ENCODE data around the gene MCTP1.

The MCTP1 gene

GRCh38 chr5:95048628-95049027, 236.3 kb downstream of the MCTP1 start:
- no peak overlapping the region for H3K4me3 ChIP-seq (ENCODE audit: low read depth in 1 of 2, low read length in 2 of 2)
- H3K27ac ChIP-seq (ENCODE audit: low read length) = no peak overlapping the region

GRCh38 chr5:95045181-95045965, 239.5 kb downstream of the MCTP1 start:
- Histone ChIP-seq H3K4me1 (ENCODE audit: control insufficient read depth in 1 of 2, insufficient read depth in 2 of 2, low read length in 2 of 2) (no peaks in the 10 kb centered on the region), H3K36me3 (ENCODE audit: control insufficient read depth in 1 of 2, insufficient read depth in 2 of 2, low read length in 2 of 2) (no peaks in the 10 kb centered on the region), H3K27ac (ENCODE audit: low read length) (no peak overlapping the region), H3K9me3 (ENCODE audit: control insufficient read depth in 1 of 2, low read length in 2 of 2) (no peaks in the 10 kb centered on the region), H3K4me3 (ENCODE audit: low read depth in 1 of 2, low read length in 2 of 2) (no peak overlapping the region), H3K27me3 (ENCODE audit: low read depth, low read length) (no peaks in the 10 kb centered on the region)

More at GRCh38 chr5:95048628-95049027, 236.3 kb downstream of the MCTP1 start:
- Histone ChIP-seq H3K9me3 (ENCODE audit: control insufficient read depth in 1 of 2, low read length in 2 of 2) (no peaks in the 10 kb centered on the region), H3K4me1 (ENCODE audit: control insufficient read depth in 1 of 2, insufficient read depth in 2 of 2, low read length in 2 of 2) (no peaks in the 10 kb centered on the region), H3K27me3 (ENCODE audit: low read depth, low read length) (no peaks in the 10 kb centered on the region), H3K36me3 (ENCODE audit: control insufficient read depth in 1 of 2, insufficient read depth in 2 of 2, low read length in 2 of 2) (no peaks in the 10 kb centered on the region)

GRCh38 chr5:95044096-95044495, 240.8 kb downstream of the MCTP1 start:
- no peak overlapping the region for H3K27ac ChIP-seq (ENCODE audit: low read length)

GRCh38 chr5:95043648-95044047, 241.2 kb downstream of the MCTP1 start:
- Histone ChIP-seq H3K27me3 (ENCODE audit: low read depth, low read length) (no peaks in the 10 kb centered on the region), H3K27ac (ENCODE audit: low read length) (no peak overlapping the region)

More at GRCh38 chr5:95044096-95044495, 240.8 kb downstream of the MCTP1 start:
- Histone ChIP-seq H3K4me1 (ENCODE audit: control insufficient read depth in 1 of 2, insufficient read depth in 2 of 2, low read length in 2 of 2) (no peaks in the 10 kb centered on the region), H3K27me3 (ENCODE audit: low read depth, low read length) (no peaks in the 10 kb centered on the region), H3K4me3 (ENCODE audit: low read depth in 1 of 2, low read length in 2 of 2) (no peak overlapping the region), H3K36me3 (ENCODE audit: control insufficient read depth in 1 of 2, insufficient read depth in 2 of 2, low read length in 2 of 2) (no peaks in the 10 kb centered on the region), H3K9me3 (ENCODE audit: control insufficient read depth in 1 of 2, low read length in 2 of 2) (no peaks in the 10 kb centered on the region)

GRCh38 chr5:95043234-95043633, 241.7 kb downstream of the MCTP1 start:
- no peaks in the 10 kb centered on the region for H3K27me3 ChIP-seq (ENCODE audit: low read depth, low read length)
- H3K4me1 ChIP-seq (ENCODE audit: control insufficient read depth in 1 of 2, insufficient read depth in 2 of 2, low read length in 2 of 2) = no peaks in the 10 kb centered on the region
- no peaks in the 10 kb centered on the region for H3K9me3 ChIP-seq (ENCODE audit: control insufficient read depth in 1 of 2, low read length in 2 of 2)
- H3K27ac ChIP-seq (ENCODE audit: low read length) = no peak overlapping the region
- no peak overlapping the region for H3K4me3 ChIP-seq (ENCODE audit: low read depth in 1 of 2, low read length in 2 of 2)
- H3K36me3 ChIP-seq (ENCODE audit: control insufficient read depth in 1 of 2, insufficient read depth in 2 of 2, low read length in 2 of 2) = no peaks in the 10 kb centered on the region

More at GRCh38 chr5:95043648-95044047, 241.2 kb downstream of the MCTP1 start:
- Histone ChIP-seq H3K9me3 (ENCODE audit: control insufficient read depth in 1 of 2, low read length in 2 of 2) (no peaks in the 10 kb centered on the region), H3K36me3 (ENCODE audit: control insufficient read depth in 1 of 2, insufficient read depth in 2 of 2, low read length in 2 of 2) (no peaks in the 10 kb centered on the region), H3K4me1 (ENCODE audit: control insufficient read depth in 1 of 2, insufficient read depth in 2 of 2, low read length in 2 of 2) (no peaks in the 10 kb centered on the region), H3K4me3 (ENCODE audit: low read depth in 1 of 2, low read length in 2 of 2) (no peak overlapping the region)

- Histone ChIP-seq H3K9me3 (ENCODE audit: control insufficient read depth in 1 of 2, low read length in 2 of 2) (no peaks in the 10 kb centered on the region), H3K27me3 (ENCODE audit: low read depth, low read length) (no peaks in the 10 kb centered on the region), H3K4me1 (ENCODE audit: control insufficient read depth in 1 of 2, insufficient read depth in 2 of 2, low read length in 2 of 2) (no peaks in the 10 kb centered on the region), H3K4me3 (ENCODE audit: low read depth in 1 of 2, low read length in 2 of 2) (no peak overlapping the region), H3K27ac (ENCODE audit: low read length) (no peak overlapping the region), H3K36me3 (ENCODE audit: control insufficient read depth in 1 of 2, insufficient read depth in 2 of 2, low read length in 2 of 2) (no peaks in the 10 kb centered on the region)
Measured at GRCh38 chr5:95042037-95042436, 242.9 kb downstream of the MCTP1 start.

- no peaks in the 10 kb centered on the region for H3K36me3 ChIP-seq (ENCODE audit: control insufficient read depth in 1 of 2, insufficient read depth in 2 of 2, low read length in 2 of 2)
- H3K4me1 ChIP-seq (ENCODE audit: control insufficient read depth in 1 of 2, insufficient read depth in 2 of 2, low read length in 2 of 2) = no peaks in the 10 kb centered on the region
- H3K27me3 ChIP-seq (ENCODE audit: low read depth, low read length) = no peaks in the 10 kb centered on the region
- H3K9me3 ChIP-seq (ENCODE audit: control insufficient read depth in 1 of 2, low read length in 2 of 2) = peaks cover 0 to 12% of the 10 kb centered on the region in 2 donors
- no peak overlapping the region for H3K27ac ChIP-seq (ENCODE audit: low read length)
- no peak overlapping the region for H3K4me3 ChIP-seq (ENCODE audit: low read depth in 1 of 2, low read length in 2 of 2)
Measured at GRCh38 chr5:95035891-95036685, 248.8 kb downstream of the MCTP1 start.

GRCh38 chr5:95032801-95033200, 252.1 kb downstream of the MCTP1 start:
- peaks cover 0 to 12% of the 10 kb centered on the region in 2 donors for H3K9me3 ChIP-seq (ENCODE audit: control insufficient read depth in 1 of 2, low read length in 2 of 2)
- H3K36me3 ChIP-seq (ENCODE audit: control insufficient read depth in 1 of 2, insufficient read depth in 2 of 2, low read length in 2 of 2) = no peaks in the 10 kb centered on the region
- no peaks in the 10 kb centered on the region for H3K4me1 ChIP-seq (ENCODE audit: control insufficient read depth in 1 of 2, insufficient read depth in 2 of 2, low read length in 2 of 2)
- no peak overlapping the region for H3K4me3 ChIP-seq (ENCODE audit: low read depth in 1 of 2, low read length in 2 of 2)
- H3K27me3 ChIP-seq (ENCODE audit: low read depth, low read length) = no peaks in the 10 kb centered on the region
- no peak overlapping the region for H3K27ac ChIP-seq (ENCODE audit: low read length)

- H3K4me1 ChIP-seq (ENCODE audit: control insufficient read depth in 1 of 2, insufficient read depth in 2 of 2, low read length in 2 of 2) = no peaks in the 10 kb centered on the region
- no peaks in the 10 kb centered on the region for H3K27me3 ChIP-seq (ENCODE audit: low read depth, low read length)
- H3K27ac ChIP-seq (ENCODE audit: low read length) = no peak overlapping the region
- H3K36me3 ChIP-seq (ENCODE audit: control insufficient read depth in 1 of 2, insufficient read depth in 2 of 2, low read length in 2 of 2) = no peaks in the 10 kb centered on the region
- no peak overlapping the region for H3K4me3 ChIP-seq (ENCODE audit: low read depth in 1 of 2, low read length in 2 of 2)
- H3K9me3 ChIP-seq (ENCODE audit: control insufficient read depth in 1 of 2, low read length in 2 of 2) = peaks cover 0 to 12% of the 10 kb centered on the region in 2 donors
Measured at GRCh38 chr5:95029569-95030366, 255.1 kb downstream of the MCTP1 start.

GRCh38 chr5:95027775-95028174, 257.1 kb downstream of the MCTP1 start:
- Histone ChIP-seq H3K4me3 (ENCODE audit: low read depth in 1 of 2, low read length in 2 of 2) (no peak overlapping the region), H3K4me1 (ENCODE audit: control insufficient read depth in 1 of 2, insufficient read depth in 2 of 2, low read length in 2 of 2) (no peaks in the 10 kb centered on the region), H3K9me3 (ENCODE audit: control insufficient read depth in 1 of 2, low read length in 2 of 2) (peaks cover 0 to 4% of the 10 kb centered on the region in 2 donors), H3K27me3 (ENCODE audit: low read depth, low read length) (no peaks in the 10 kb centered on the region), H3K36me3 (ENCODE audit: control insufficient read depth in 1 of 2, insufficient read depth in 2 of 2, low read length in 2 of 2) (no peaks in the 10 kb centered on the region), H3K27ac (ENCODE audit: low read length) (no peak overlapping the region)

- Histone ChIP-seq H3K27me3 (ENCODE audit: low read depth, low read length) (no peaks in the 10 kb centered on the region), H3K4me3 (ENCODE audit: low read depth in 1 of 2, low read length in 2 of 2) (no peak overlapping the region), H3K9me3 (ENCODE audit: control insufficient read depth in 1 of 2, low read length in 2 of 2) (no peaks in the 10 kb centered on the region), H3K27ac (ENCODE audit: low read length) (no peak overlapping the region), H3K4me1 (ENCODE audit: control insufficient read depth in 1 of 2, insufficient read depth in 2 of 2, low read length in 2 of 2) (no peaks in the 10 kb centered on the region), H3K36me3 (ENCODE audit: control insufficient read depth in 1 of 2, insufficient read depth in 2 of 2, low read length in 2 of 2) (no peaks in the 10 kb centered on the region)
Measured at GRCh38 chr5:95027151-95027721, 257.7 kb downstream of the MCTP1 start.

Data from muscle layer of duodenum (tissue), 2 donors.